GM12878 (cell line): ENCODE measurements around the gene CDK5RAP1. TPM values are rescaled to one million over a fixed set of nuclear protein-coding genes. Genes with fewer than 3 reads are reported as not detected.
"Not testable (repeated sequence)": the region's sequence is repeated elsewhere in the genome, so short reads cannot be mapped to it uniquely, and the experiment has no call there.

ENCODE experiments used
- ATAC-seq: fragments of 200-7000 bp; cut with Tn5 transposase; 3 replicates; pipeline ENCODE4 v1.9.1; 2020; ENCODE audit warnings: mild to moderate bottlenecking, moderate library complexity
- BruUV-seq: library from RNA; stranded (reverse); fragments of 400-500 nt; replicated peaks from 2 replicates; lab custom pipeline; 2021; lab: Mats Ljungman, UMichigan
- CTCF ChIA-PET: fragments of 300-600 bp; sonication (Branson Sonifier 250); formaldehyde crosslinking; extraction: SDS; loops from one replicate; lab custom pipeline; 2021; ENCODE audit warnings: inconsistent platforms; lab: Yijun Ruan, JAX
- POLR2A ChIA-PET: fragments of 350-600 bp; formaldehyde crosslinking; extraction: SDS; loops from one replicate; lab custom pipeline; 2021; ENCODE audit warnings: inconsistent platforms; lab: Charles Lee
- RAD21 ChIA-PET: fragments of 300-600 bp; sonication (Branson Sonifier 250); formaldehyde crosslinking; loops from one replicate; lab custom pipeline; 2023; ENCODE audit warnings: antibody characterized with exemption; ENCODE audit not compliant: unreplicated experiment; lab: Charles Lee
- SMC1A ChIA-PET: fragments of 300-600 bp; sonication (Branson Sonifier 250); formaldehyde crosslinking; loops from one replicate; lab custom pipeline; 2023; ENCODE audit not compliant: unreplicated experiment, uncharacterized antibody; lab: Charles Lee
- DNase-seq: peaks from one replicate; pipeline ENCODE4 v3.0.0-alpha.2; 2011; ENCODE audit warnings: low read depth, low spot score
- FAIRE-seq: peaks from 3 replicates; lab custom pipeline; 2011; peaks lifted over from hg19 to GRCh38; lab: Jason Lieb, UNC
- H2AFZ ChIP-seq: 2 replicates; pipeline ENCODE4 v1.6.0; 2011; ENCODE audit warnings: low read depth, low read length, control low read depth; ENCODE audit not compliant: control insufficient read depth
- H3K27ac ChIP-seq: 2 replicates; pipeline ENCODE4 v1.5.1; 2011; ENCODE audit warnings: control low read depth; ENCODE audit not compliant: control insufficient read depth, insufficient read depth
- H3K27me3 ChIP-seq, 2 experiments: replicated peaks in 1 of 2; 2 replicates each; pipeline versions ENCODE4 v1.6.0 to v1.6.1; 2011; ENCODE audit warnings: low read length in 1 of 2; ENCODE audit not compliant: control insufficient read depth in 2 of 2, insufficient read depth in 2 of 2
- H3K36me3 ChIP-seq, 2 experiments: 2 replicates each; pipeline ENCODE4 v1.5.1; 2011; ENCODE audit warnings: low read length in 1 of 2; ENCODE audit not compliant: control insufficient read depth in 2 of 2, insufficient read depth in 2 of 2
- H3K4me1 ChIP-seq: 2 replicates; pipeline ENCODE4 v1.6.1; 2011; ENCODE audit warnings: mild to moderate bottlenecking, low read length, moderate library complexity, mixed read lengths; ENCODE audit not compliant: control insufficient read depth, insufficient read depth
- H3K4me2 ChIP-seq: 2 replicates; pipeline ENCODE4 v1.6.0; 2011; ENCODE audit warnings: control low read depth; ENCODE audit not compliant: control insufficient read depth, insufficient read depth
- H3K4me3 ChIP-seq: fragments of 200-600 bp; sonication (generic); 2 replicates; pipeline ENCODE4 v1.5.1; 2016
- H3K79me2 ChIP-seq: 2 replicates; pipeline ENCODE4 v1.6.0; 2011; ENCODE audit warnings: low read length; ENCODE audit not compliant: control insufficient read depth, insufficient read depth
- H3K9ac ChIP-seq: 2 replicates; pipeline ENCODE4 v1.8.0; 2011; ENCODE audit warnings: low read length, control low read depth, mixed read lengths; ENCODE audit not compliant: control insufficient read depth, insufficient read depth
- H3K9me3 ChIP-seq: replicated peaks from 3 replicates; pipeline ENCODE4 v1.5.1; 2011; ENCODE audit warnings: mild to moderate bottlenecking, low read length; ENCODE audit not compliant: control insufficient read depth, insufficient read depth
- H4K20me1 ChIP-seq: 2 replicates; pipeline ENCODE4 v1.6.0; 2011; ENCODE audit not compliant: control insufficient read depth, insufficient read depth
- CEBPB ChIP-seq, 2 experiments: fragments of 150-350 bp in 1 of 2; IDR thresholded peaks; 2 replicates each; pipeline ENCODE4 v1.6.1; 2012 to 2014; ENCODE audit warnings: low read depth in 2 of 2, low read length in 2 of 2, borderline replicate concordance in 1 of 2, inconsistent platforms in 1 of 2
- IKZF2 ChIP-seq, 2 experiments: fragments of 450-650 bp; IDR thresholded peaks; 2 replicates each; pipeline ENCODE4 v1.6.1; 2017; ENCODE audit warnings: mild to moderate bottlenecking in 2 of 2, moderate library complexity in 2 of 2
- KDM1A ChIP-seq: fragments of 200-600 bp; sonication (generic); IDR thresholded peaks from 2 replicates; pipeline ENCODE4 v1.6.1; 2016; ENCODE audit warnings: borderline replicate concordance
- PAX8 ChIP-seq: fragments of 450-650 bp; IDR thresholded peaks from 2 replicates; pipeline ENCODE4 v1.6.1; 2017; ENCODE audit warnings: mild to moderate bottlenecking, moderate library complexity
- PKNOX1 ChIP-seq: fragments of 450-650 bp; IDR thresholded peaks from 2 replicates; pipeline ENCODE4 v1.6.1; 2016; ENCODE audit warnings: mild to moderate bottlenecking
- ZNF217 ChIP-seq: fragments of 450-650 bp; IDR thresholded peaks from 2 replicates; pipeline ENCODE4 v1.6.1; 2017; ENCODE audit warnings: antibody characterized with exemption, mild to moderate bottlenecking
- ZSCAN29 ChIP-seq: fragments of 450-650 bp; IDR thresholded peaks from 2 replicates; pipeline ENCODE4 v1.6.1; 2017; ENCODE audit warnings: mild to moderate bottlenecking, moderate library complexity
- WGBS: methylation state at CpG from one replicate; pipeline ENCODE4 v1.1.6; 2016; ENCODE audit warnings: low lambda C conversion rate; ENCODE audit not compliant: insufficient replicate concordance, insufficient coverage; ENCODE audit errors: missing lambda C conversion rate; 5-methylcytosine and 5-hydroxymethylcytosine counted together
- in situ Hi-C: fragments of 300-500 bp; cut with MboI; formaldehyde crosslinking; loops from 9 replicates; pipeline ENCODE4 v1.14.3; 2018; ENCODE audit warnings: mixed read lengths
- intact Hi-C: fragments of 100-400 bp; cut with micrococcal nuclease; formaldehyde crosslinking; loops from one replicate; pipeline ENCODE4 v1.14.2; 2022; ENCODE audit not compliant: unreplicated experiment
- polyA plus RNA-seq, 11 experiments: library from polyadenylated mRNA; depleted of rRNA in 4 of 11; unstranded in 6 of 11; stranded (reverse) in 5 of 11; fragments of >200 nt; fragmentation: Nextera tagmentation in 4 of 11; fragmentation: Illumina TruSeq in 1 of 11; extraction: Ambion mirVana in 4 of 11; extraction: Trizol in 1 of 11; gene quantifications; 1 replicate in 1 of 11; 2 replicates in 10 of 11; pipeline versions ENCODE4 v1.2.1 to v1.2.3, GENCODE V29; 2011 to 2016; ENCODE audit warnings: inconsistent platforms in 2 of 11, missing spikeins in 2 of 11, low read depth in 1 of 11
- total RNA-seq, 4 experiments: library from RNA; depleted of rRNA in 3 of 4; stranded (reverse); fragments of >200 nt in 3 of 4; fragmentation: Illumina TruSeq in 1 of 4; extraction: Trizol in 1 of 4; gene quantifications; 2 replicates each; pipeline versions ENCODE4 v1.2.1 to v1.2.3, GENCODE V29; 2013 to 2021

CDK5RAP1 gene
- total and polyA plus RNA-seq, 10 of the 15 experiments (the other 5 are each of a cell fraction or from before 2014, with no cell fraction given), result 30.4 to 67.6 (median 38.8) TPM

GRCh38 chr20:33431797-33432381 is 30.6 kb upstream of the CDK5RAP1 start:
- SMC1A ChIA-PET, result no interaction called here
- TF ChIP-seq ZNF217 (no peak), ZSCAN29 (no peak), KDM1A (no peak), PAX8 (no peak), PKNOX1 (no peak), IKZF2 (IDR thresholded peaks at IDR 0.05) (no peak), CEBPB (IDR thresholded peaks at IDR 0.05; ENCODE audit: borderline replicate concordance in 1 of 2, low read depth in 2 of 2, low read length in 2 of 2) (no peak)
- TF ChIP-seq, all 136 proteins: peak for 0
- intact Hi-C loops (no loop called here), in situ Hi-C loops (no loop called here)
- RAD21 ChIA-PET, result interaction anchor here (0.6 kb wide), 1 partner anchor 174 kb away, joined by 3 read pairs; no protein-coding TSS in a partner anchor
- Histone ChIP-seq H3K27me3 (no peaks in the 10 kb centered on the region), H3K9ac (no peak overlapping the region), H3K9me3 (no peaks in the 10 kb centered on the region), H3K79me2 (no peaks in the 10 kb centered on the region), H2AFZ (no peak overlapping the region), H3K36me3 (no peaks in the 10 kb centered on the region), H3K4me2 (no peak overlapping the region), H4K20me1 (no peaks in the 10 kb centered on the region), H3K27ac (no peak overlapping the region), H3K4me3 (no peak overlapping the region), H3K4me1 (no peaks in the 10 kb centered on the region)
- FAIRE-seq (no peak), ATAC-seq (no peak), DNase-seq (no peak)
- POLR2A ChIA-PET, result interaction anchor here (0.6 kb wide), 1 partner anchor 168 kb away, joined by 4 read pairs; no protein-coding TSS in a partner anchor
- 63% methylated on average over 5 of the region's 5 CpGs for WGBS
- no TSS peak for BruUV-seq
- CTCF ChIA-PET, result interaction anchor here (1.3 kb wide), 1 partner anchor 221 kb away, joined by 3 read pairs; no protein-coding TSS in a partner anchor

GRCh38 chr20:33423875-33424274 is 22.6 kb upstream of the CDK5RAP1 start:
- intact Hi-C loops, H3K9ac ChIP-seq, in situ Hi-C loops, FAIRE-seq, H3K9me3 ChIP-seq, H3K27me3 ChIP-seq, H3K4me3 ChIP-seq, H2AFZ ChIP-seq, H3K4me1 ChIP-seq, DNase-seq, H3K4me2 ChIP-seq, H4K20me1 ChIP-seq, H3K36me3 ChIP-seq, BruUV-seq, RAD21 ChIA-PET, ATAC-seq, H3K27ac ChIP-seq, CTCF ChIA-PET, SMC1A ChIA-PET, H3K79me2 ChIP-seq, POLR2A ChIA-PET: not testable (repeated sequence)
- WGBS, result 90% methylated on average over 11 of the region's 11 CpGs
